ENCODE measurements around the gene CACNA1F. TPM values are rescaled to one million over a fixed set of nuclear protein-coding genes. Genes with fewer than 3 reads are reported as not detected.
A peak's percentile ranks its signal among the peaks of the same experiment; 100 is the strongest.

Gene CACNA1F
- total and polyA plus RNA-seq, 4 donors, result 0.10 to 0.55 (median 0.42) TPM

DNA sequence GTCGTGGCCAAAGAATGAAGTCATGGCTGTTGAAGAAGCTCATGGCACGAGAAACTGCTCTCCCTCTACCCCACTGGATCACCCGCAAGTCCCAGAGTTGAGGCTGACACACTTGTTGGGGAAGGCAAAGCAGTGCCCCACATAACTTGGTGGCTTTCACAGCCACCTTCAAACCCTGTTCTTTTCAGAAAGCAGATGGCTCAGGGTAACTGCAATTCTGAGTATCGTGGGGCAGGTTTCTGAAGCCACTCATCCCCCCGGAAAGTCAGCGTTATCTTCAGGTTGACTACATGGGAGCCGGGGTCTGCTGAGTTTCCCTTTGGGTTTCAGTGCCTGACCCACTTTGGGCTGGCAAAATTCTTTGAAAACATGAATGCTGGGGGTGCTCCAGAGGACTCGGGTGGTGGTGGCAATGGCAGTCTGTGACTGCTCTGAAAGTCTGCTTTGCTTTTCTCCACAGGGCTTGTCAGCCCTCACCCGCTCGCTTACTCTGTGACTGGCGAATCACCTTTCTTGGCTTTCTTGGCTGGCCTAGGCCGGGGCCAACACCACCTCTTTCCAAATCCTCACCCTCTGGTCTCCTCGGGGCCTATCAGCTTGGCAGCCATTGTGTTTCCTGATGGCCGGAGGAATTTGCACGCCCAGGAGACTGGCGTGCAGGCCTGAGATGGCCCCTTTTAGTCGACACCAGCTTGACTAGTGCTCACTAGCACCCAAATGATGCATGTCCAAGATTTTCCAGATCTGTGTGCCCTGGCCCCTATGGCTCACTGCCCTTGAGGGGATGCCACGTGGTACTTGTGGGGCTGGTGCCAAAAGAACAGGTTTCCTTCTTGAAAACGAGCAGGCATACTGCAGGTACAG is 43.8 kb upstream of the CACNA1F start:
- TF ChIP-seq, protein P1, sequence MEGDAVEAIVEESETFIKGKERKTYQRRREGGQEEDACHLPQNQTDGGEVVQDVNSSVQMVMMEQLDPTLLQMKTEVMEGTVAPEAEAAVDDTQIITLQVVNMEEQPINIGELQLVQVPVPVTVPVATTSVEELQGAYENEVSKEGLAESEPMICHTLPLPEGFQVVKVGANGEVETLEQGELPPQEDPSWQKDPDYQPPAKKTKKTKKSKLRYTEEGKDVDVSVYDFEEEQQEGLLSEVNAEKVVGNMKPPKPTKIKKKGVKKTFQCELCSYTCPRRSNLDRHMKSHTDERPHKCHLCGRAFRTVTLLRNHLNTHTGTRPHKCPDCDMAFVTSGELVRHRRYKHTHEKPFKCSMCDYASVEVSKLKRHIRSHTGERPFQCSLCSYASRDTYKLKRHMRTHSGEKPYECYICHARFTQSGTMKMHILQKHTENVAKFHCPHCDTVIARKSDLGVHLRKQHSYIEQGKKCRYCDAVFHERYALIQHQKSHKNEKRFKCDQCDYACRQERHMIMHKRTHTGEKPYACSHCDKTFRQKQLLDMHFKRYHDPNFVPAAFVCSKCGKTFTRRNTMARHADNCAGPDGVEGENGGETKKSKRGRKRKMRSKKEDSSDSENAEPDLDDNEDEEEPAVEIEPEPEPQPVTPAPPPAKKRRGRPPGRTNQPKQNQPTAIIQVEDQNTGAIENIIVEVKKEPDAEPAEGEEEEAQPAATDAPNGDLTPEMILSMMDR (IDR thresholded peaks at IDR 0.05; ENCODE audit: control extremely low read depth, extremely low read depth), result no peak
- Histone ChIP-seq H3K4me1 (ENCODE audit: control insufficient read depth in 5 of 5, insufficient read depth in 5 of 5, low read length in 5 of 5) (peaks cover 0 to 6% (median 4%) of the 10 kb centered on the region in 5 donors), H3K27ac (ENCODE audit: low read depth in 1 of 2, low read length in 1 of 2) (no peak overlapping the region), H3K9me3 (ENCODE audit: control insufficient read depth in 4 of 4, insufficient read depth in 3 of 4, low read length in 3 of 4) (no peaks in the 10 kb centered on the region), H3K4me3 (no peak overlapping the region), H3K36me3 (ENCODE audit: control insufficient read depth in 4 of 4, insufficient read depth in 4 of 4, low read length in 4 of 4) (no peaks in the 10 kb centered on the region), H3K9ac (ENCODE audit: insufficient read depth in 1 of 2, low read length in 2 of 2) (no peak overlapping the region), H3K27me3 (ENCODE audit: control insufficient read depth in 3 of 3, insufficient read depth in 3 of 3, low read length in 2 of 3) (no peaks in the 10 kb centered on the region)
- ATAC-seq (ENCODE audit: insufficient read depth, low FRiP score) (no peak), DNase-seq (peak in 1 of 3 donors; percentile 25)
- WGBS, 2 donors, result 70 to 84% methylated on average over 18 to 19 of the region's 19 CpGs

DNA sequence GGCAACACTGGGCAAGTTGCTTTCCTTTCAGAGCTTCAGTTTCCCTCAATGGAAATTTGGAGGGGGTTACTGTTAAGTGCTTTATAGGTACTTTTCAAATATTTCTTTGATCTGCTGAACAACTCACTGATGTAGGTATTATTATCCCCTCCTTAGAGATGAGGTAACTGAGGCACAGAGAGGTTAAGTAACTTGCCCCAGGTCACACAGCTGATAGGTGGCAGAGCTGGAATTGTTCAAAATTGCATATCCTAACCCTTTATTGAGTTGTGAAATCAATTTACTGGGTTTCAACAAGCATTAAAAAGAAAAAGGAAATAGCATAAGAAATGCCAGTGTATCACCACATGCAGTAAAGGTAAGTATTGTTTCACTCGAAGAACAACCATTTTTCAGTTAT is 43.1 kb upstream of the CACNA1F start:
- 66 to 79% methylated on average over 1 of the region's 1 CpG for WGBS, 2 donors
- H3K36me3 ChIP-seq (ENCODE audit: control insufficient read depth in 4 of 4, insufficient read depth in 4 of 4, low read length in 4 of 4), result no peaks in the 10 kb centered on the region
- H3K4me3 ChIP-seq, result no peak overlapping the region
- no peaks in the 10 kb centered on the region for H3K9me3 ChIP-seq (ENCODE audit: control insufficient read depth in 4 of 4, insufficient read depth in 3 of 4, low read length in 3 of 4)
- H3K27me3 ChIP-seq (ENCODE audit: control insufficient read depth in 3 of 3, insufficient read depth in 3 of 3, low read length in 2 of 3), result no peaks in the 10 kb centered on the region
- ATAC-seq (ENCODE audit: insufficient read depth, low FRiP score) (no peak), DNase-seq (no peak)
- peaks cover 0 to 6% (median 4%) of the 10 kb centered on the region in 5 donors for H3K4me1 ChIP-seq (ENCODE audit: control insufficient read depth in 5 of 5, insufficient read depth in 5 of 5, low read length in 5 of 5)
- no peak overlapping the region for H3K27ac ChIP-seq (ENCODE audit: low read depth in 1 of 2, low read length in 1 of 2)
- no peak overlapping the region for H3K9ac ChIP-seq (ENCODE audit: insufficient read depth in 1 of 2, low read length in 2 of 2)
- TF ChIP-seq, protein P1 (IDR thresholded peaks at IDR 0.05; ENCODE audit: control extremely low read depth, extremely low read depth), result no peak

DNA sequence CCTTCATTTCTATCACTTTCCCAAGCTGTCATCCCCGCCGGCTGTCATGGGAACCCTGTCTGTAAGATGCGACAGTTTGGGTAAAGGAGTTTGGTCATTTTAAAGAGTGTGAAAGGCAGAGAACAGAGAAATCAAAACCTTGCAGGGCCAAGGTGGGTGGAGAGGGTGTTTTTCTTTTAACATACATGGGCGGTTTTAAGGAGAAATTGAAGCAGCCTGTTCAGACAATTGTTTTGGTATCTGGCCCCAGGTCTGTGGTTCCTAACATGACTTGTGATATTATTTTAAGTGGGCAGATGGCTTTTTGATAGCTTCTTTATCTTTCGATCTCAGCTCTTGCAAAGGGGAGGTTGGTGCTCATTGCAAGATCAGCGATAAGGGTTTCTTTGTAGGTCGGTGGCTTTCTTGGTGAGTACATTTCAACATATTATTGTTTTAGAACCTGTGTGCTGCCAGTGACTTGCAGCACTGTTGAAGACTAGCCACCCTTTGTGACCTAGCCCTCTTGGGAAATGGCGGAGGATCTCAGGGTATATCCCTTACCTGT is 40.1 kb upstream of the CACNA1F start:
- Histone ChIP-seq H3K27ac (ENCODE audit: low read depth in 1 of 2, low read length in 1 of 2) (no peak overlapping the region), H3K36me3 (ENCODE audit: control insufficient read depth in 4 of 4, insufficient read depth in 4 of 4, low read length in 4 of 4) (no peaks in the 10 kb centered on the region), H3K9me3 (ENCODE audit: control insufficient read depth in 4 of 4, insufficient read depth in 3 of 4, low read length in 3 of 4) (peaks cover 0 to 3% (median 0%) of the 10 kb centered on the region in 4 donors), H3K9ac (ENCODE audit: insufficient read depth in 1 of 2, low read length in 2 of 2) (no peak overlapping the region), H3K27me3 (ENCODE audit: control insufficient read depth in 3 of 3, insufficient read depth in 3 of 3, low read length in 2 of 3) (no peaks in the 10 kb centered on the region), H3K4me3 (no peak overlapping the region), H3K4me1 (ENCODE audit: control insufficient read depth in 5 of 5, insufficient read depth in 5 of 5, low read length in 5 of 5) (peaks cover 0 to 11% (median 6%) of the 10 kb centered on the region in 5 donors)
- DNase-seq (no peak), ATAC-seq (ENCODE audit: insufficient read depth, low FRiP score) (no peak)
- 56 to 77% methylated on average over 8 of the region's 8 CpGs for WGBS, 2 donors
- TF ChIP-seq, protein P1 (IDR thresholded peaks at IDR 0.05; ENCODE audit: control extremely low read depth, extremely low read depth), result no peak

All from lung (tissue), 12 donors.